IMR-90 (cell line): ENCODE data around the gene WIPF1.

Experiments
- CTCF ChIP-seq: conservative IDR thresholded peaks from 2 replicates; pipeline ENCODE4 v1.5.1; 2012; ENCODE audit warnings: mild to moderate bottlenecking, low read depth, low read length, improper control_type of control experiment
- MXI1 ChIP-seq: IDR thresholded peaks from 2 replicates; pipeline ENCODE4 v1.6.1; 2012; ENCODE audit warnings: low read depth, mild to moderate bottlenecking, low read length, moderate library complexity, borderline replicate concordance
- POLR2A ChIP-seq: IDR thresholded peaks from 2 replicates; pipeline ENCODE4 v1.6.1; 2012; ENCODE audit warnings: mild to moderate bottlenecking, low read depth, low read length
- RAD21 ChIP-seq: IDR thresholded peaks from 2 replicates; pipeline ENCODE4 v1.6.1; 2012; ENCODE audit warnings: low read length, improper control_type of control experiment
- RCOR1 ChIP-seq: IDR thresholded peaks from 2 replicates; pipeline ENCODE4 v1.6.1; 2012; ENCODE audit warnings: mild to moderate bottlenecking, low read length, improper control_type of control experiment; ENCODE audit not compliant: insufficient replicate concordance

DNA sequence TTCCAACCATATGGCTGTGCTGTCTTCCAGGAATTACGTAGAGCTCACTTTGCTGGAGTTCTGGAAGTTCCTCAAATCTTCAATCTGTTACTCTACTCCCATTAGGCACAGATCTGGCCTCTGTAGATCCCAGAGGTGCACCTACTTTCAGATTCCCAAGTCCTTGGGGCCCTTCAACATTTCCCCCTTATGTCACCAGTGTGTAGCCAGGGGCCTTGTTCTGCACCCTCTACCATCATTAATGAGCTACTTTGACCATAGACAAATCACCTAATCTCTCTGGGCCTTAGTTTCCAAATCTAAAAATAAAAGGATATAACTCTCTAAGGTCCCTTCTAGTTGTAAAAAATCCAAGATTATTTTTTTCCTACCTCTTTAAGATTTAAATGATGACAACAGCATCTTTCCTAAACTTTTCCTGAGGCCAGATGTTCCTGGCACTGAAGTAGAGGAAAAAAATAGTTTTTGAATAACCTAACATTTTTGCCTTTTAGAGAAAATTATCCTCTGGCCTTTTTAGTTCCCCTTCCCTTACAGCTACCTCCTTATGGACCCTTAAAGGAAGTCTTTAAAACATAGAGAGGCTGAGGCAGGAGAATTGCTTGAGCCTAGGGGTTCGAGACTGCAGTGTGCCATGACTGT, 31.0 kb upstream of the WIPF1 start:
- TF ChIP-seq CTCF = no peak
- TF ChIP-seq POLR2A = no peak
- TF ChIP-seq RCOR1 = no peak
- TF ChIP-seq MXI1 = no peak
- TF ChIP-seq RAD21 = no peak
